Sigmoid colon (tissue), 7 donors: ENCODE results near the gene ANKRD18B. TPM values are rescaled to one million over a fixed set of nuclear protein-coding genes. Genes with fewer than 3 reads are reported as not detected.
"Not testable (repeated sequence)": the region's sequence is repeated elsewhere in the genome, so short reads cannot be mapped to it uniquely, and the experiment has no call there.

Source experiments
- DNase-seq: peaks from one replicate; pipeline ENCODE4 v3.0.0-alpha.2; 2019
- H3K27ac ChIP-seq, 4 donors: fragments of 200-600 bp; sonication (generic); one replicate each; pipeline ENCODE4 v1.5.1; 2016 to 2019; ENCODE audit warnings: mild to moderate bottlenecking in 1 of 4
- H3K27me3 ChIP-seq, 3 donors: fragments of 200-600 bp; sonication (generic); one replicate each; pipeline ENCODE4 v1.5.1; 2019; ENCODE audit warnings: mild to moderate bottlenecking in 1 of 3
- H3K36me3 ChIP-seq, 4 donors: fragments of 200-600 bp; sonication (generic); one replicate each; pipeline ENCODE4 v1.5.1; 2016 to 2019
- H3K4me1 ChIP-seq, 4 donors: fragments of 200-600 bp; sonication (generic); one replicate each; pipeline ENCODE4 v1.5.1; 2017 to 2019
- H3K4me3 ChIP-seq, 4 donors: fragments of 200-600 bp; sonication (generic); one replicate each; pipeline ENCODE4 v1.5.1; 2017 to 2019; ENCODE audit warnings: mild to moderate bottlenecking in 2 of 4, moderate library complexity in 1 of 4
- H3K9me3 ChIP-seq, 4 donors: fragments of 200-600 bp in 3 of 4; sonication (generic) in 3 of 4; one replicate each; pipeline versions ENCODE4 v1.5.1 to v1.6.1; 2013 to 2019
- CTCF ChIP-seq, 4 experiments: fragments of 450-650 bp in 3 of 4; fragments of 200-600 bp in 1 of 4; IDR thresholded peaks; one replicate each; pipeline ENCODE4 v1.5.1; 2016 to 2019; ENCODE audit warnings: antibody characterized with exemption in 4 of 4, mild to moderate bottlenecking in 3 of 4, moderate library complexity in 2 of 4
- EP300 ChIP-seq, 4 donors: sonication (generic); formaldehyde crosslinking; IDR thresholded peaks; one replicate each; pipeline ENCODE4 v1.6.1; 2017; ENCODE audit warnings: antibody characterized with exemption in 4 of 4
- POLR2AphosphoS5 ChIP-seq, 4 donors: sonication (generic); formaldehyde crosslinking; IDR thresholded peaks; one replicate each; pipeline ENCODE4 v1.6.1; 2017; ENCODE audit warnings: antibody characterized with exemption in 4 of 4
- WGBS, 2 donors: extraction: QIAGEN DNeasy Blood & Tissue Kit; methylation state at CpG; one replicate each; pipeline ENCODE4 v1.1.7; 2013; 5-methylcytosine and 5-hydroxymethylcytosine counted together
- intact Hi-C: fragments of 100-400 bp; cut with DNase I; formaldehyde crosslinking; loops from one replicate; pipeline ENCODE4 v1.15.1; 2023
- polyA plus RNA-seq, 3 donors: library from polyadenylated mRNA; stranded (reverse); fragments of 200-250 nt; gene quantifications; one replicate each; pipeline ENCODE4 v1.2.3, GENCODE V29; 2013
- total RNA-seq, 4 donors: library from RNA; depleted of rRNA; stranded (reverse); fragments of >200 nt; gene quantifications; one replicate each; pipeline ENCODE4 v1.1.0, GENCODE V29; 2016
- donor health status: healthy with polysubstance abuse.
- donor health status: Bipolar disorder and iron deficiency.
- donor health status: healthy.

The ANKRD18B gene
- total and polyA plus RNA-seq, 7 donors: under 0.01 to 0.60 TPM; not detected in 5

- Histone ChIP-seq H3K27ac (no peak overlapping the region), H3K9me3 (no peaks in the 10 kb centered on the region), H3K36me3 (no peaks in the 10 kb centered on the region), H3K4me3 (no peak overlapping the region), H3K27me3 (no peaks in the 10 kb centered on the region), H3K4me1 (no peaks in the 10 kb centered on the region)
- no peak for TF ChIP-seq EP300 (IDR thresholded peaks at IDR 0.05)
- no peak for TF ChIP-seq CTCF (IDR thresholded peaks at IDR 0.05)
- no peak for TF ChIP-seq POLR2AphosphoS5 (IDR thresholded peaks at IDR 0.05)
- intact Hi-C loops: no loop called here
- WGBS, 2 donors: 89 to 92% methylated on average over 2 of the region's 2 CpGs
- no peak for DNase-seq
These were observed 11.5 kb downstream of the ANKRD18B start for GRCh38 chr9:33535541-33535940.

- intact Hi-C loops, H3K27ac ChIP-seq, H3K9me3 ChIP-seq, DNase-seq, H3K4me3 ChIP-seq, H3K4me1 ChIP-seq, H3K36me3 ChIP-seq, H3K27me3 ChIP-seq: not testable (repeated sequence)
- WGBS, 2 donors: 74 to 88% methylated on average over 2 of the region's 2 CpGs
These were observed 19.4 kb downstream of the ANKRD18B start for GRCh38 chr9:33543463-33543862.

- DNase-seq, H3K4me3 ChIP-seq, H3K9me3 ChIP-seq, H3K27ac ChIP-seq, intact Hi-C loops, H3K27me3 ChIP-seq, H3K4me1 ChIP-seq, H3K36me3 ChIP-seq: not testable (repeated sequence)
- 61 to 69% methylated on average over 2 of the region's 2 CpGs for WGBS, 2 donors
These were observed 21.7 kb downstream of the ANKRD18B start for GRCh38 chr9:33545715-33546114.

- 78 to 79% methylated on average over 4 of the region's 4 CpGs for WGBS, 2 donors
- not testable (repeated sequence) for DNase-seq
These were observed 24.8 kb downstream of the ANKRD18B start for GRCh38 chr9:33548816-33549215.

GRCh38 chr9:33549418-33549817, 25.4 kb downstream of the ANKRD18B start:
- H3K4me1 ChIP-seq, H3K27ac ChIP-seq, H3K27me3 ChIP-seq, H3K4me3 ChIP-seq, DNase-seq, H3K36me3 ChIP-seq, H3K9me3 ChIP-seq, intact Hi-C loops: not testable (repeated sequence)
- 92 to 93% methylated on average over 3 of the region's 3 CpGs for whole genome bisulfite sequencing, 2 donors

More at GRCh38 chr9:33548816-33549215, 24.8 kb downstream of the ANKRD18B start:
- H3K4me3 ChIP-seq, H3K27ac ChIP-seq, H3K4me1 ChIP-seq, H3K27me3 ChIP-seq, intact Hi-C loops, H3K9me3 ChIP-seq, H3K36me3 ChIP-seq: not testable (repeated sequence)

GRCh38 chr9:33551183-33551582, 27.1 kb downstream of the ANKRD18B start:
- H3K36me3 ChIP-seq, intact Hi-C loops, H3K4me1 ChIP-seq, H3K9me3 ChIP-seq, DNase-seq, H3K27ac ChIP-seq, H3K27me3 ChIP-seq, H3K4me3 ChIP-seq: not testable (repeated sequence)

GRCh38 chr9:33552315-33552725, 28.3 kb downstream of the ANKRD18B start:
- H3K27ac ChIP-seq, H3K36me3 ChIP-seq, H3K4me3 ChIP-seq, DNase-seq, intact Hi-C loops, H3K27me3 ChIP-seq, H3K4me1 ChIP-seq, H3K9me3 ChIP-seq: not testable (repeated sequence)
- 65 to 72% methylated on average over 4 of the region's 4 CpGs for WGBS, 2 donors

GRCh38 chr9:33560217-33560616, 36.2 kb downstream of the ANKRD18B start:
- H3K27ac ChIP-seq, H3K4me1 ChIP-seq, intact Hi-C loops, H3K9me3 ChIP-seq, DNase-seq, H3K4me3 ChIP-seq, H3K27me3 ChIP-seq, H3K36me3 ChIP-seq: not testable (repeated sequence)
- 76 to 91% methylated on average over 1 of the region's 1 CpG for WGBS, 2 donors

- intact Hi-C loops, H3K4me3 ChIP-seq, H3K27ac ChIP-seq, H3K27me3 ChIP-seq, H3K36me3 ChIP-seq, H3K4me1 ChIP-seq, DNase-seq, H3K9me3 ChIP-seq: not testable (repeated sequence)
- WGBS, 2 donors: 34 to 51% methylated on average over 1 of the region's 1 CpG
These were observed 38.1 kb downstream of the ANKRD18B start for GRCh38 chr9:33562196-33562595.

GRCh38 chr9:33567776-33568175, 43.7 kb downstream of the ANKRD18B start:
- H3K27ac ChIP-seq, intact Hi-C loops, DNase-seq, H3K27me3 ChIP-seq, H3K4me1 ChIP-seq, H3K36me3 ChIP-seq, H3K9me3 ChIP-seq, H3K4me3 ChIP-seq: not testable (repeated sequence)

- not testable (repeated sequence) for DNase-seq, H3K4me1 ChIP-seq
- WGBS, 2 donors: 19 to 70% methylated on average over 3 of the region's 3 CpGs
These were observed 53.7 kb downstream of the ANKRD18B start for GRCh38 chr9:33577786-33578185.

GRCh38 chr9:33579996-33580395, 55.9 kb downstream of the ANKRD18B start:
- H3K4me3 ChIP-seq, H3K27ac ChIP-seq, DNase-seq, intact Hi-C loops, H3K36me3 ChIP-seq, H3K9me3 ChIP-seq, H3K4me1 ChIP-seq, H3K27me3 ChIP-seq: not testable (repeated sequence)
- WGBS, 2 donors: 95 to 98% methylated on average over 1 of the region's 1 CpG

More at GRCh38 chr9:33577786-33578185, 53.7 kb downstream of the ANKRD18B start:
- H3K36me3 ChIP-seq, H3K9me3 ChIP-seq, H3K4me3 ChIP-seq, intact Hi-C loops, H3K27me3 ChIP-seq, H3K27ac ChIP-seq: not testable (repeated sequence)

- H3K9me3 ChIP-seq, DNase-seq, H3K27ac ChIP-seq, intact Hi-C loops, H3K27me3 ChIP-seq, H3K4me1 ChIP-seq, H3K36me3 ChIP-seq, H3K4me3 ChIP-seq: not testable (repeated sequence)
- 55 to 67% methylated on average over 2 of the region's 2 CpGs for WGBS, 2 donors
These were observed 58.6 kb downstream of the ANKRD18B start for GRCh38 chr9:33582686-33583085.
